ENCODE data around the gene CEP104.

- TF ChIP-seq CTCF (IDR thresholded peaks at IDR 0.05): no peak
- TF ChIP-seq POLR2A (IDR thresholded peaks at IDR 0.05): no peak
Measured at GRCh38 chr1:3903141-3904005, 46.4 kb upstream of the CEP104 start.

All from heart left ventricle (tissue), 13 donors.